NCI-H82 treated with DMSO at 0.1 percent for 48 hours (cell line): ENCODE data around the gene DPM1.

Source experiments
- DNase-seq: peaks from one replicate; lab custom pipeline; 2025; ENCODE audit not compliant: unreplicated experiment; lab: John Stamatoyannopoulos, UW

DPM1 gene

DNA sequence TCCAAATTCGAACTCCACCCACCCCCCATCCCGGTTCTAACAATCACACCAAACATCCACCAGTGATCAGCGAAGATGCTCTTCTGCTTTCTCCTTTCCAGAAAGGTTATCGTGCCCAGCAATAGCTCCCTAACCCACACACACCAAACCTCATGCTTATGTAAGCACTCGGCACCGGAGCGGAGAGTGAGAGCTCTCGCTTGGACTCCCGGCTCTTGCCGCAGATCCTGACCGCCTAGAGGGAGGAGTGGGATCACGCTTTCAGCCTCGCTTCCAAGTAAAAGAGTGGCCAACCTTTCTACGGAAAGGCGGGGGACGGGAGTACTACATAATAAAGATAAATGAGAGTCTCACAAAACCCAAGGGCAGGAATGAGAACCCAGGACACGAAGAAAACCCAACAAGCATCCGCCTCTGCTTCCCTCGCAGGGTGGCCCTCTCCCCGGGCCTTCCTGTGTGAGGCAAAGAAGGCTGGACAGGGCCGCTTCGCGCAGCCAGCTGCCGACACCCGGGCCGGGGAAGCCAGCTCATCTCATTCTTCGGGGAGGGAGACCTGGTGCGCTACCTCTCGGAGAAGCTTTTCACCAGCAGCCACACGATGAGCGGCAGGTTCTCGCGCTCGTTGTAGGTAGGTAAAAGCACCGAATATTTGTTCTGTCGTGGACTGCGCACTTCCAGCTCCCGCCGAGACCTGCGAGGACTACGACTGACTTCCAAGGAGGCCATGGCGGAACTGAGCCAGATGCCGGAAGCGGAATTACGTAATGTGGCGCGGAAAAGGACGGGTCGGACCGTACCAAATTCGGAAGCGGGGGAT lies at the start of gene DPM1:
TSS of gene DPM1 (minus strand) at position 735 of the 817 bp plus-strand sequence. CDS start at position 726, 9 bp downstream.
- DNase-seq: peak; percentile 89

DNA sequence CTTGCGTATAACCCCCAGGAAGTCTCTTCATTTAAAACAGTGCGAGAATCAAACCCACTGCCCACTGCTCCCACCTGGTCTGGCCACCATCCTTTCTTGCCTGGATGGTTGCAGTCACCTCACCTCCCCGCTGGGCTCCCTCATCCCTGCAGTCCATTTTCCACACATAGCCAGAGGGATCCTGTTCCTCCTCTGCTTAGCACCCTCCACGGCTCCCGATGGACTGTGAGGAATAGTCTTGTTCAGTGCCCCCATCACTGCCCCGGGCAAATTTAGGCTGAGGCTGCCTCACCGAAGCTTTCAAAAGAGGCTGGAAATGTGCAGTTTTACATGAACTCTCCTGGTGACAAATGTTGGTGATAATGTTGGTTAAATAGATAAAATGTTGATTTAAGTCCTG lies 46.9 kb upstream of the DPM1 start:
- DNase-seq: no peak

DNA sequence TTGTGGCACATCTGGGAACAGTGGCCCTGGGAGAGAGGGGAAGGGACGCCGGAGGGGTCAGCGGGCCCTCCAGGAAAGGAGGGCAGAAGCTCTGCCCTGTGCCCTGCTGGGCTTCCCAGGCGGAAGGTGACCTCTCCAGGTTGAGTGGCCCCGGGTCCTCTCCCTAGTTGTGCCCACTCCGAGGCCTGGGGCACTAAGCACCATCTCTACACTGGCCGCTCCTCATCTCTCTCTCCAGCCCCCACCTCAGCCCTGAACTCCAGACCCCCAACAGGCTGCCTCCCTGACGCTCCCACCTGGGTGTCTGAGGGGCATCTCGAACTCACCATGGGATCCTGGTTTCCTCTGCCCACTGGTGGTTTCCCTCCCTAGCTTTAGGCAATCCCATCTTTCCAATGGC lies 46.4 kb upstream of the DPM1 start:
- no peak for DNase-seq

DNA sequence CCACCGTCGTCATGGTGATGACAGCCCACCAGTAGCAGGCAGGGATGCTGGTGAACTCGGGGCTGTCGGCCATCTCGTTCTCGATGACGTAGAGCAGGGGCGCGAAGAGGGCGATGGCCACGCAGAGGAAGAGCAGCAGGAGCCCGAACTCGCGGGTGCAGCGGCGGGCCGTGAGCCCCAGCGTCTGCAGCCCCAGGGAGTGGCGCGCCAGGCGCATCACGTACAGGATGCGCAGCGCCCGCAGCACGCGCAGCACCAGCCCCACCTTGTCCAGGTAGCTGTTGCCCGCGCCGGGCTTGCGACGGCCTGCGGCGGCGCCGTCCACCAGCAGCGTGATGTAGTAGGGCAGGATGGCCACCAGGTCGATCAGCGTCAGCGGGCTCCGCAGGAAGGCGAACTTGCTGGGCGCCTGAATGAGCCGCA lies 46.0 kb upstream of the DPM1 start:
- no peak for DNase-seq

DNA sequence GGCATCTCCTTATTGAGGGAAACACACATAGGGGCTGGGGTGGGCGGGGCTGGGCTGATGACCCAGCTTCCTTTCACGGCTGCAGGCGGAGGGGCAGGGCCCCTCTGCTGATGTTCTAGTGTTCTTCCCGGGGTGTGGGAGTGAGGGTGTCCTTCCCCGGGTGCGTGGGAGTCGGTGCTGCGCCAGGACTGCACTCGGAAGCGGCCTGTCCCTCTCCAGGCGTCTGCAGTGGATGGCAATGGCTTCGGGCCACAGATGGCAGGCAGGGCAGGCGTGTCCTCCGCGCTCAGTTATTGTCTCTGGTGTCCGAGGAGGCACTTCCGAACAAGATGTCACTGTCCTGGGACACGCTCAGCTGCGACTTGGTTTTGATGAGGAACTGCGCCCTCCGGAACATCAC lies 45.4 kb upstream of the DPM1 start:
- DNase-seq: no peak

DNA sequence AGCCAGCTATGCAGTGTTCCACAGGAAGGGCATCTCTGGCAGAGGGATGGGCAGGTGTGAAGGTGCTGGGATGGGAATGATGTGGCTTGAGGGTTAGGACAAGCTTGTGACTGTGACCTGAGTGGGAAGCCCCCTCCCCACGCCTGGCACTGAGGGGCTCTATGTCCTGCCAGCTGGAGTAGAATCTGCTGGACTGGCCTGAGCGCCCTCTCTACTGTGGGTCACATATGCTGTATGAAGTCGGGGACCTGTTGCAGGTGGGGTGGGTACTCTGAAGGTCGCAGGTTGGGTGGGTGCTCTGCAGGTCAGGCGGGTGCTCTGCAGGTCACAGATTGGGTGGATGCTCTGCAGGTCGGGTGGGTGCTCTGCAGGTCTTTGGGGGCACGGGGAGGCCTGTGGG lies 44.3 kb upstream of the DPM1 start:
- no peak for DNase-seq

DNA sequence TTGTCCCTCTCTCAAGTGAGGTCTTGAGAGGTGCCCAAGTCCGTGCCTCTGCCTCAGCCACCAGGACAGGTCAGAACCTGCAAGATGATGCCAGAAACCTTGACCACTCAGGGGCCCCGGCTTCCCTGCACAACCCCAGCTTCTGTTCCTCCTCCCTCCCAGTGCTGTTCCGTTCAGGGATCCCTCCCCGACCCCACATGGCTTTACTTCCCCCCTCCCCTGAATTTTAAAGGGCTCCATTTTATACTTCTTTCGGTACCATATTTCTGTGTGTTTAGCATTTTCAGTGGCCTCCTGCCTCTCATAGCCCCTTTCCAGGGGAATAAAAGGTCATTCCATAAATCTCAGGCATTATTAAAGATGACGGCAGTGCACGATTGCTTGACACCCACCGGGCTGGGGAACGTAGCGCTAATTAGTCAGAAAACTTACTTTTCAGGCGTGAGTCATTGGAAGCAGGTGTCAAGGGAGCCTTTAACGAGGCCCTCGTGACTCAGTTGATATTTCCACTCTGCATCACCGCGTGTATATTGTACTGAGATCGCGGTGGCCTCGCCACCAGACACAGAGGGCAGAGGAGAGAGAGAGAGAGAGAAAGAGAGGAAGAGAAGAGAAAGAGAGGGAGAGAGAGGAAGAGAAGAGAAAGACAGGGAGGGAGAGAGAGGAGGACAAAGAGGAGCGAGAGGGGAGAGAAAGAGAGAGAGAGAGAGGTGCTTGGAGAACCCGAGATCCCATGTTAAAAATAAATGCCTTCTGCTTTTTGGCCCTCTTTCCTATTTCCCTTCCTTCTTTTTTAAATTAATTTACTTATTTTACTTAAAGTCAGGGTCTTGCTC lies 43.3 kb upstream of the DPM1 start:
- no peak for DNase-seq

DNA sequence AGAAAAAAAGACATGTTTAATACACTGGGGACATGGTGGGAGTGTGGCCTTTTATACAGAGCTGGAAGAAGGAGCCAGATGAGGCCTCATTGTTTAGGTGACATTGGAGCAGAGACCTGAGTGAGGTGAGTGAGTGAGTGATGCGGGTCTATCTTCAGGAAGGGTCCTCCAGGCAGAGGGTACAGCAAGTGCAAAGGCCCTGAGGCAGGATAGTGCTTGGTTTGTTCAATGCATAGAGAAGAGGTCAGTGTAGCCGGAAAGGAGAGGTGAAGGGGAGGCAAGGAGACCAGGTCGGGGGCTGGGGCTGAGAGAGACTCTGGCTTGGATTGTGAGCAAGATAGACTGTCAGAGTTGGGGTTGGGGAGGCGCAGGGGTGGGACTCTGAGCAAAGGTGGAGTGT lies 41.0 kb upstream of the DPM1 start:
- DNase-seq: no peak

DNA sequence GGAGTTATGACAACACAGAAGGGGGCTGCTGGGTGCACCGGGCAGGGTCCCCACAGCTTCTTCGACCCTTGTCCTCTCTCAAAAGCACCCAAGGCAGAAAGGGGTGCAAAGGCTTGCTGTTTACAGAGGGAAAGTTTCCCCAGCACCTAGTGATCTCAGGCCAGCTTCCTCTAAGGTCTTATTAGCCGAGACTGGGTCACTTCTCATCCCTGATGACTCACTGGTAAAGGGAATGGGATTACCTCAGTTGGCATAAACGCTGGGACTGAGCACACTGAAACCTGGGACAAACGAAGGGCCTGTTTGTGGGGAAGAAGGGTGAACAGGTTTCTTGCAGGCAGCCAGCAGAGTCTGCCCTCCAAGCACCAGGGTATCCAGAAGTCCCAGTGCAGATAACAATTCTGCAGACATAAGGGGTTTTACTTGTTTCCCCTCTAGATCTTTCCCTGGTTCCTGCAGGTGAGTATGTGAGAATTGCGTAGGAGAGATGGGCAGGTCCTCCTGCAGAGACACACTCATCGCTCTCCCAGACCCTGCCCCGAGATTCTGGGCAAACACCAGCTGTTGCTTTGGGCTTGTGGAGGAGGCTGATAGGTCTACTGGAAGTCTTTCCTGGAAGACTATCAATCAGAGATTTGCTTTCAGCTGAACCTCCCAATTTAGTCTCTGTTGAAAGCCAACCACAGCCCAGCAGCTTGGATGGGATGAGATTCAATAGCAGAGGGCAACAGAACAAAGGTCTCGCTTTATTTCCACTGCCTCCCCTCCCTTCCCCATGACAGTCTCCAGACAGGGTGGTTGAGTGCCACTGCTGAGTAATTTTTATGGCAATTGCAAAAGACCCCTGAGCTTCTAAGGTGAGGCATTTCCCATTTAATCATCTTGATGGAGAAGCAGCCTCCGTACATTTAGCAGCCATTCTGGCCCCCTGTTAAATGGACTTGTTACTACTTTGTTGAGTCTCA lies 38.9 kb upstream of the DPM1 start:
- DNase-seq: no peak

DNA sequence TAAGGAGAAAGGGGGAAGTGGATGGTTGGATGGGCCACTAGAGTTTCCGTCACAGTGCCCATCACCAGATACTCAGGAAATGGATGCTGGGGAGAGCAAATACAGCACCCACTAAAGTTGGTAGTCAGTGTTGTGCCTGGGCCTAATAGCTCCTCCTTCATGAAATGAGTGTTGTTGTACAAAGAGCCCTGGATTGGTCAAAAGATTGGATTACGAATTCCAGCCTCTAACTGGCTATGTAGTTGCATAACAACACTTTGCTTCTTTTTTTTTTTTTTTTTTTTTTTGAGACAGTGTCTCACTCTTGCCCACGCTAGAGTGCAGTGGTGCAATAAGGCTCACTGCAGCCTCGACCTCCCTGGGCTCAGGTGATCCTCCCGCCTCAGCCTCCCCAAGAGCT lies 37.2 kb upstream of the DPM1 start:
- no peak for DNase-seq

DNA sequence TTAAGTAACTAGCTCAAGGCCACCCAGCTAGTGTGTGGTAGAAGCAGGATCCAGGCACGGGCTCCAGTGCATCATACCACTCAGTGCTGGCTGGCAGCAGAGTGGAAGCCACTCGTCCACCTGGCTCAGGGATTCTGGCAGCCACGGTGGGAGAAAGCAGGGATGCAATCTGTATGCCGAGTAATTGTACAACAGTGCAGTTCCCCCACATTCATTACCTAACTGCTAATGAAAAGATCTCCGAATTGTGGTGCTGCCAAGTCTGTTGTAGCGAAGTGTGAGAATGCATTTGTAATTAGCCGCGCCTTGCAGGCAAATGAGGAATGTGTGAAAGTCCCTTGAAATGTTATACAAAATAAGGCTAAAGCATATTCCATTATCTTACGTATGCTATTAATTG lies 35.5 kb upstream of the DPM1 start:
- DNase-seq: no peak

DNA sequence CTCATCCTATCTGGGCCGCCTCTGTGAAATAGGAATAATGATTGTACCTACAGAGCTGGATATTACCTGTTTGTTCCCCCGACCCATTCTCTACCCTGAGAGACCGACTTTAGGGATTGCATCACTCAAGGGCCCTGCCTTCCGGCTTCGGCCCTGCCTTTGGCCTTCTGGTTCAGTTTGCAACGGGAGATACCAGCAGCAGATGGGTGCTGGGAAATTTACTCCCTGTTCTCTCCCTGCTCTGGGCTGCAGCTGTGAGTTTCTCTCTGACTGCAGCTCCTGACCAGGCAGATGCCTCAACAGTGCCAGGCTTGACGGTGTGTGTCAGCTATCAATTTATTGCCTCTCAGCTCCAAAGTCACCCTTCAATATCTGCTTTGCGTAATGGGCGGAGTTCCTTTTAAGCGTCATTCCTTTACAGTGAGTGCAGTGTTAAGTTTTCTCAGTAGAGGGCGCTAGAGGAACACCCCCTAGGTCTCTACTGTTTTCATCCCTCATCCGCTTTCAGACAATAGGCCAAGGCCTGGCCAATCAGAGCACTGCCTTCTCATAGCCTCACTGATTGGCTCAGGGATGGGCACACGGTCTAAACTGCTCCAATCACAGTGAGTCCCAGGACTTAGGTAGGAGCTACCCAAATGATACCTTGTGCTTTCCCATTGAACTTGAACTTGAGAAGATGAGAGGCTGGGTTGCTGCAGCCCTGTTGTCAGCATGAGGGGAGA lies 34.6 kb upstream of the DPM1 start:
- peak; percentile 20 for DNase-seq

DNA sequence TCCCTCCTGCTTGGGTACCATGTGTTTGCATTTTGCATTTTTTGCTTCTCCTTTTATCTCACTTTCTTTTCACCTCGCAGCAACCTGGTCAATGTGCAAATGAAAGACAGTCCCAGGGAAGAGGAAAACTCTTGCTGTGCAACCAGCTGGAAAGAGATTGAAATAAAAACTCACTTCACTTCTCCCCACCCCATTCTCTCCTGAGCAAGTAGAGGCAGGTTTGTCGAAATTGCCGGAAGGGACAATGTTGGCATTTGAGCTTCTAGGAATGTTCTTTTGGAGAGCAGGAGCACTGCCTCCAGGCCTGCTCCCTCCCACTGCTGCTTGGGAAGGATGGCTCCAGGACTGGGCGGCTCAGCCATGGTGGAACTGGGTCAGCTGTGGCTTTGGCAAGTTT lies 34.0 kb upstream of the DPM1 start:
- DNase-seq: no peak

DNA sequence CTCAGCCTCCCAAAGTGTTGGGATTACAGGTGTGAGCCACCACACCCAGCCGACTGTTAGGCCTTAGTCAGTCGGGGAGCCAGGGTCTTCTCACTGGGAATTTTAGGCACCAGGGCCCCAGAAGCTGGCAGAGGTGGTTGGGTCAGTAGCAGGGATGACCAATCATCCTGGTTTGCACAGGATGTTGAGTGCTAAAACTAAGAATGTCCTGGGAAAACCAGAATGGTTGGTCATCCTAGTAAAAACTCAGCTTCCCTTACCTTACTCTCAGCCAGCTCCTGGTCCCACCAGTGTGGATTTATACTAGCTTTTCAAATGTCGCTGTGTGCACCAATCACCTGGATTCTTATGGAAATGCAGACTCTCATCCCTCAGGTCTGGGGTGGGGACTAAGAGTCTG lies 32.7 kb upstream of the DPM1 start:
- no peak for DNase-seq

DNA sequence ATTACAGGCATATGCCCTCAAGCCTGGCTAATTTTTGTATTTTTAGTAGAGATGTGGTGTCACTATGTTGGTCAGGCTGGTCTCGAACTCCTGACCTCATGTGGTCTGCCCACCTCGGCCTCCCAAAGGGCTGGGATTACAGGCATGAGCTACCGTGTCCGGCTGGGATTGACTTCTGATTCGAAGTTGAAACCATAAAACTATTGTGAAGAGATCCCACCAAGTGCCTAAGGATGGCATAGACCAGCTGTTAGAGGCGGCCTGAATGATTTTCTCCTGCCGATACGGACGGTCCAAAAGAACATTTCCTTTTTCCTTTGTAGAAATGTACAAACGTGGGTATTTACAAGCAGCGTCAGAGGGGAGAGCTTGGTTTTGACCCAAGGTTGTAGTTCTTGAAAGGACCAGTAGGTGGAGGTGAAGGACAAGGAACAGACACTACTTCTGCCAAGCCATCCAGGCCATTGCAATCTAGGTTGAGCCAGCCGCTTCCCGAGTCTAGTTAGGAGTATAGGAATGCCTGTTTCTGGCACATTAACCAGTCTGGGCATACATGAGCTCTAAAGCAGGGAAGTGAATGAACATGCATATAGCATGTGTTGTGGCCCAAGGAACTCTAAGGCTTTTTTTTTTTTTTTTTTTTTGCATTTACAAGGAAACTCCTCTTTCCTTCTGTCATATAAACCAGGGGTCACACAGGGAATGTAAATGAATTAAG lies 29.3 kb upstream of the DPM1 start:
- peak; percentile 77 for DNase-seq

DNA sequence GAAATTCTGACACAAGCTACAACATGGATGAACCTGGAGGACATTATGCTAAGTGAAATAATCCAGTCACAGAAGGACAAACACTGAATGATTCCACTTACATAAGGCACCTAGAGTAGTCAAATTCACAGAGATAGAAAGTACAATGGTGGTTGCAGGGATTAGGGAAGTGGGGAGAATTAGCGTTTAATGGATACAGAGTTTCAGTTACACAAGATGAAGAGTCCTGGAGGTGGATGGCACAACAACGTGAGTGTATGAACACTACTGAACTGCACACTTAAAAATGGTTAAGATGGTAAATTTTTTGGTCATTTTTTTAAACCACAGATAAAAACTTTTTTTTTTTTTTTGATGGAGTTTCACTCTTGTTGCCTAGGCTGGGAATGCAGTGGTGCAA lies 25.0 kb upstream of the DPM1 start:
- no peak for DNase-seq

DNA sequence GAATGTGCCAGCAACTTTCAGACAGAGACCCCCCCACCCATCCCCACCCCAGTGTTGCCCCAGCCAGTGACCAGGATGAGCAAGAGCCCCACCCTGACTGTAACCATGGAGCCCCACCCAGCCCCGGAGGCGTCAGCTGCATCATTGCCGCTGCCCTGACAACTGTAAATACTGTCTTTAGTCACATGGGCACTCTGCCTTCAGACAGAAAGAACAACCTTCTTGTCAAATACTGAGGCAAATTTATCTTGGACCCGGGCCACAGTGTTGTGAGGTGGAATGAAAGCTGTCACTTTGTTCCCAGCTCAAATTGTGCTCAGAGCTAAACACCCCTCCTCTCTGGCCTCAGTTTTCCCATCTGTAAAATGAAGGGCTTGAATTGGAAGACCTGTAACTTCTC lies 24.0 kb upstream of the DPM1 start:
- DNase-seq: no peak

DNA sequence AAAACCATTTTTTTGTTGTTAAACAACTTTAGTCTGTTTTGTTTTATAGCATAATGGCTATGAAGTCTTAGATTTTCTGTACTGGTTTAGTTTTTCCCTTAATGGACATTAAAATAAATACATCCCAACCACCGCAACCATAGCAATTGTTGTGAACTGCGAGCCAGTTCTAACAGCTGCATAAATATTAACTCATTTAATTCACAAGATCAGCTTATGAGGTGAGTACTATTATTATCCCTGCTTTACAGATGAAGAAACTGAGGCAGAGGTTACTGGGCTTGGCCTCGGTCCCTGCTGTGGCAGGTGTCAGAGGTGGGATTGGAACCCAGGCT lies 23.3 kb upstream of the DPM1 start:
- no peak for DNase-seq

DNA sequence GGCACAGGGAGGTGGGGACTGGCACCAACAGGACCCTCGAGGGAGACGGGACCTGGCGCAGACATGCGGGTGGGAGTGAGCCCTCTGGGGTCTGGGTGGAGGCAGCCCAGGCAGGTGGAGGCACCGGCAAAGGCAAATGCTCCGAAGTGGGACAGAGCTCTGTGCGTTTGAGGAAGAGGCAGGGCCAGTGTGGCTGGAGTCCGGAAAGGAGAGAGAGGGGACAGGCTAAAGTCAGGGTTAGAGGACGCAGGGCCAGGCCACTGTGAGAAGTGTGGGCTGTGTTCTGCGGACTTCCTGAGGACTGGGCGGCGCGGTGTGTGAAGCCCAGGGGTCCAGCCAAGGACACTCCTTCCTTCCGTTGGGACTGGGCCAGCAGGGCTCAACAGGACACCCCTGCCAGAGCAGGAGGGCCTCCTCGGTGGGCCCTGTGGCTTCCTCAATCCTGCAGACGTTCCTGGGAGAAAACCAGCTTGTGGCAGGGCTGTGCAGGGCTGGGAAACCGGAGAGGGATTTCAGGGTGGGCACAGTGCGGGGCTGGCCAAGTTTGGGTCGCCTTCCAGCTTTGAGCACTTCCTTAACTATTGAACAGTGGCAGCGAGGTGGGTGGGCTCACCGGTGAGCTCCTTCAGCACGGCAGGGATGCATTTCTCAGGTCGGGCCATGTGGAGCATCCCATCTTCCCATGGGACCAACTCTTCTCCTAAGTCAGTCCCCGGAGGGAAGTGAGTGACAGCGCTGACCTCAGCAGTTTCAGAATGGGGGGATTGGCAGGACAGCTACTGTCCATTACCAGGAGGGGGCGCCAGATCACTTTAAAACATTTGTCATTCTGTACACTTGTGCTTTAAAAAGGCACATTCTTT lies 22.8 kb upstream of the DPM1 start:
- DNase-seq: peak; percentile 42
